Stimulated activated CD8-positive, alpha-beta memory T cell treated with anti-CD3 and anti-CD28 coated beads, Interleukin-7, amount 100 ng/mL, for 4 hours (primary cell): ENCODE measurements around the gene DDX23.
"Not testable (repeated sequence)": the region's sequence is repeated elsewhere in the genome, so short reads cannot be mapped to it uniquely, and the experiment has no call there.

Experiments
- DNase-seq, 2 donors: peaks; one replicate each; pipeline ENCODE4 v3.0.0-alpha.2; 2020; ENCODE audit warnings: low read depth in 2 of 2

The DDX23 gene

DNA sequence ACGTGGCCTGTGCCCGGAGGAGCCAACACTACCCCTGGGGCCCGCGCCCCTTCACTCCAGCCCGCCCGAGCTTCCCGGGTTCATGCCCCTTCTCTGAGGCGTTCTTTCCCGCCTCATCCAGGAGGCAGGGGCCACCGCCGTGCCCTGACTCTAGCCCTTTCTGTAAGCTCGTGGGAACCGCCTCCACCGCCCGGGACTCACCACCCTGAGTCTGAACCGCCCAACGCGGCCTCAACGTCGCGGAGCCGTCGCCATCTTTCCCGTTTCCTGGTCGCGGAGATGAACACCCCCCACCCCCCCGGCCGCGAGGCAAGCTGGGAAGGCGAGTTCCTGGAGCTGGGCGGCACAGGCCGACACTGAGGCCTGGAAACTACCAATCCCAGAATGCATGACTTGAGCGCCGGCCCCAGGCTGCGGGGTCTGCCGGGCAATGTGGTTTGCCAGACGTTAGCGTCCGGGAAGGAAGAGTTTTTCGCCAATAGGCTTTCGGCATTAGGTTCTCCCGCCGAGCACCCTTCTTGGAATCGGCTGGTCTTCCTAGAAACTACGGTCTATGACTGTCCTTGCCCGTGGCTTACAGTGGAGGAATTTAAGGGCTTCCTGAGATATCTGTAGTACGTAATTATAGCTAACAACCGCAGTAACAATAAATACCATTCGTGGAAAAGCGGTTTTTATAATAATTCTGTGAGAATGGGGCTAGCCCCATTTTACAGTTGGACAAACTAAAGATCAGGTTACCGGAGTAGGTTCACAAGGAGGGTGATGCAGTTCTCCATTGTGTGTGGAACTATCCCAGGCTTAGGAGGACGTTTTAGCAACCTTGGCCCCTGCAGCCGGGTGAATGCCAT, at the start of gene DDX23:
Gene DDX23, minus strand, starts transcription at position 281 of the 851 bp plus-strand sequence. CDS start 6,381 bp downstream, outside the sequence.
- peak; percentile 92 to 95 for DNase-seq

DNA sequence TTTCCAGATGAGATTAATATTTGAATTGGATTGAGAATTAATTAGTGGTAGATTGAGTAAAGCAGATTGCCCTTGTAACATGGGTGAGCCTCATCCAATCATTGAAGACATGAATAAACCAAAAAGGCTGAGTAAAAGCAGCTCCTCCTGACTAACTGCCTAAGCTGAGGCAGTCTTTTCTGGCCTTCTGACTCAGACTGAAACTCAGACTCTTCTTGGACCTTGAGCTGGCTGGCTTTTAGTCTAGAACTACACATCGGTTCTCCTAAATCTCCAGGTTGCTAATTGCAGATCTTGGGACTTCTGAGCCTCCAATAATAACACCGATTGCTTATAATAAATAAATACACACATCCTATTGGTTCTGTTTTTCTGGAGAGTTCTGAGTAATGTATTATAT, 49.3 kb upstream of the DDX23 start:
- no peak for DNase-seq

DNA sequence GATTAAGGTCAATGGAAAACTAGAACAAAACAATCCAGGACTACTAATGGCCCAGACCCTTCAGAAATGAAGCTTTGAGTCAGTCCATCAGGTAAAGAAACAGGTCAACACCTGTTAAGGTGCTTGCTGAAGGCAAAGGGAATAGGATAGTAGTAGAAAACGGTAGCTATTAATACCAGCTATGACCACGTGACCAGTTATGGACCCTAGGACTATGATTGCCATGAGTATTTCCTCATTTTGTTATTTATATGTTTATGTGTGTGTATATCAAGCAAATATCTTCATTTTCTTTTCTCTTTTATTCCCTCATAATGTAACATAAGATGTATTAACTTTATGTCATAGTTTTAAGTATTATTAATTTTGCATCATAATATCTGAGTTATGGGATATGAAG, 47.7 kb upstream of the DDX23 start:
- no peak for DNase-seq

DNA sequence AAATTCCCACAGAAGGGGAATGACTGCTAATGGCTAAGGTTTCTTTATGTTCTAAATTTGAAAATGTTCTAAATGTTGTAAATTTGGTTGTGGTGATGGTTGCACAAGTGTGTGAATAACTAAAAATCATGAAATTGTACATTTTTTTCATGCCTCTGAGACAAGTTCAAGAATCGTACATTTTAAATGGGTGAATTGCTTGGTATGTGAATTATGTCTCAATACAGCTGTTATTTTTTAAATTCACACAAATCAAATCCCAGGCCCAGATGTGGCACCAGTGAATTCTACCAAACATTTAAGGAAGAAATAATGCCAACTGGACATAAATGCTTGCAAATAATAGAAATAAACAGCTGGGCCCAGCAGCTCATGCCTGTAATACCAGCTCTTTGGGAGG, 42.3 kb upstream of the DDX23 start:
- DNase-seq = no peak

DNA sequence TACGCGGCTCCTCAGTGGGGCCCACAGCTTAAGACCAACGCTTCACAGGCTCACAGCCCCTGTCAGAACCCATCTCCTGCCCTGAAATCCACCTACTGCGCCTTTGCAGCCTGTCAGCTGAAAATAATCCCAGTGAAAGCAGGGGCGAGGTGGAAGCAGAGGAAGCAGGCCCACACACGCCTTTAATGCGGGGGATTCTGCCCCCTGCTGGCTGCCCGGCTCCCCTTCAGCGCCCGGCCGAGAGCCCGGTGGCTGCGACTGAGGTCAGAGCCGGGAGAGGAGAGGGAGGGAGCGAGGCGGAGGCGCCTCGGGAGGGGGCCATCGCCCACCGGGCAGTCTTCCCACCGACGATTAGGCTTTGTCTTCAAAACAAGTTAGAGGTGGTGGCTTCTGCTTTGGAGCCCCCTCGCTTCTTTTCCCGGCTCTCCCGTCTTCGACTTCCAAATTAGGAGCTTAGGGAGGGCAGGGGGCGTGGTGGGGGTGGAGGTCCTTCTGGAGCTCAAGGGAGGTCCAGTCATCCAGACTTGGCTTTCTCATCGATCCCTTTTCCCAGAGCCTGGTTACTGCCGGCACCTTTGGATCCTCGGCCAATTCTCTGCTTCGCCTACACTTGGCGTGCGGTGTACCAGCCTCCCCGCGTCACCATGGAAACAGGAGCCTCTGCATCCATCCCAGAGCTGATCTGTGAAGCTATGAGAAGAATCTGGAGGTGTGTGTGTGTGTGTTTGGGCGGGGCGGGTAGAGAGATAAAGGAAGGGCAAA, 38.9 kb upstream of the DDX23 start:
- peak; percentile 24 to 57 for DNase-seq

DNA sequence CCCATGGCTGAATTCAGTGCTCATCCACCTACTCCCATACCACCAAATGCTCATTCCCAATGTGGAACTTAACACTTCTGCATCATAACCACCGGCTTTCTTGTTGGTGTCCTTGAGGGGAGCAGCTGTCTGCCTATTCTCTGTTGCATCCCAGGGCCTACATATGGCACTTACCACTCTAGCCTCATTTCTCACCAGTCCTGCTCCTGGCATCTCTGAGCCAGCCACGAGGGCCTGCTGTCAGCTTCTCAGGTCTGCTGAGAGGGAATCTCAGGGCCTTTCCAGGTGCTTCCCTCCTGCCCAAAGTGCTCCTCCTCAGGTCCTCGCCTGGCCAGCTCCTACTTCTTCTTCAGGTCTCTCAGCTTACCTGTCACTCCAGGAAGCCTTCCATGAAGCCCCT, 37.7 kb upstream of the DDX23 start:
- DNase-seq = no peak

DNA sequence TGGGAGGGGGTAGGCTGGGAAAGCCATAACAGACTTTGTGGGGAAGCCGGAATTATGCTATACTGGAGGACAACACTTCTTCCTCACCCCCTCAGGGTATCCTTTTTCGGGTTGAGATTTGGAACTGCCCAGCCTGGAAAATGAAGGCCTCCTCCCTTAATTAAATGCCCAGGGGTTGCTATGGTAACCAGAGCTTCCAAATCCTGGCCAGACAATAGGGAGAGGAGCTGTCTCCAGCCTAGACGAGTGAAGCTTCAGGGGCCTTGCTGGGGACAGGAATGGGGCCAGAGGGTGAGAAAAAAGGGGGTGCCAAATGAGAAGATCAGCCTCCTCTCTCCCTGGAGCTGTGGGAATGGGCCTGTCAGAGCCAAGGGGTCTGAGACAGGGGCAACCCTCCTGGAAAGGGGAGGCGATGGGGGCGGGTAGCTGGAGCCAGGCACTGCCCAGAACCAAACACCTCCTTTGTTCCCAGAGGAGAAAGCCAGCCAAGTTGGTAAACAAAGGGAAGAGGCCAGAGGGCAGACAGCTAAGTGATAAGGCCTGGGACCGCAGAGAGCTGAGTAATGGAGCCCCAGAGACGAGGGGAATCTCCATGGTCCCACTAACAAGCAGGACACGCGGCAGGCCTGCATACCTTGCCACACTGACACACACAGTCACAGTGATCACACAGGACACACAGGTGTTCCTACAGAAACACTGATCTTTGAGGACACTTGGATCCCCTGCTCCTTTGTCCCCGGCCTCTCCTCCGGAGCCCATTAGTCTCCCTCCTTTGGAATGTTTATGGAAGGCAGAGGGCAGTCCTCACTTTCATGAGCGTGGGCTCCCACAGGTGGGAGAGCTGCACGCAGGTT, 31.6 kb upstream of the DDX23 start:
- DNase-seq = no peak

DNA sequence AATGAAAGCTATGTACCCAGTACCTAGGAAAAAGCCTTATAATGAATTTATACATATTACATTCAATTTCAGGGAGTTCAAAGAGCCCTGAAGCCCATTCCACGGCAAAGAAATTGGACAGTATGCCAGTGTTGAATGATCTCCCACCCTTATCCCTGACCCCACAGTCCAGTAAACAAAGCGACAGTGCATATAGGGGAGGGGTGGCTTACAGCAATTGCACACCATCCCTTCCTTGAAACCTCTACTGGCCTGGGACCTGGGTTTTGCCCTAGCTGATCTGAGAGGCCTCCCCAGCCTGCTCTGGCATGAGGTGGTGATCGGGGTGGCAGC, 31.0 kb upstream of the DDX23 start:
- no peak for DNase-seq

DNA sequence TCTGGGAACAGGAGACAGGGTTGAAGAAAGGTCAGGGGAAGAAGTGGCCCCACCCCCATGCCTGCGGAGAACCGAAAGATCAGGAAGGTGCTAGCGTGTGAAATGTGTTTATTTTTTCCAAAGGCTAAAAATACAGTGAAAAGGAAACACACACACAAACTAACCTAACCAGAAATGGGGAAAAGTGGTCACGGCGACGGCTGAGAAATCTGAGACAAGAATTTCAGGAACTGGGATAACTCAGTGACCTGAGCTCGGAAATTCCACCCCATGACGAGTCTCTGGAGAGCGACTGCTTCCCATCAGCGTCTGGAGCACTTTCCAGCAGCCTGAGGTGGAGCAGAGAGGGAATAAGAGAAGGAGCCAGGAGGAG, 30.3 kb upstream of the DDX23 start:
- DNase-seq = no peak

DNA sequence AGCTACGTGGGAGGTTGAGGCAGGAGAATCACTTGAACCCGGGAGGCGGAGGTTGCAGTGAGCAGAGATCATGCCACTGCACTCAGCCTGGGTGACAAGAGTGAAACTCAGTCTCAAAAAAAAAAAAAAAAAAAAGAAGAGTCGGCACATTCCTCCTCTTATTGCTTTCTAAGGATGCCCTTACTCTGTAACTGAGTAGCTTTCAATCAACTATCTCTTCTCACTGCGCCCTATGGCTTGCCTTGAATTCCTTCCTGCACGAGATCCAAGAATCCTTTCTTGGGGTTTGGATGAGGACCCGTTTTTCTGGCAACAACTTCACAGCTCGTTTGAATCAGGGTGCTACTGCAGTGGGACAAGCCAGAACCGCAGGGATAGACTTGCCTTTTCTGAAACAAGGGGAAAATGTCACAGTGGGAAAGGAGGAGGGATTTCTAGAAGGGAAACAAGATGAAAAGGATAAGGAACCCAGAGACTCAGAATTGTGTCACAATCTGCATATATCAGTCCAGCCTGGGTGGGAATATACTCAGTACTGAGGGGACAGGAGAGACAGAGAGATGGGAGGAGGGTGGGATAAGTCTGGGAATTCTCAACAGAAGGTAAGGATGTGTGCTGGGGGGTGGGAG, 29.8 kb upstream of the DDX23 start:
- DNase-seq = no peak

DNA sequence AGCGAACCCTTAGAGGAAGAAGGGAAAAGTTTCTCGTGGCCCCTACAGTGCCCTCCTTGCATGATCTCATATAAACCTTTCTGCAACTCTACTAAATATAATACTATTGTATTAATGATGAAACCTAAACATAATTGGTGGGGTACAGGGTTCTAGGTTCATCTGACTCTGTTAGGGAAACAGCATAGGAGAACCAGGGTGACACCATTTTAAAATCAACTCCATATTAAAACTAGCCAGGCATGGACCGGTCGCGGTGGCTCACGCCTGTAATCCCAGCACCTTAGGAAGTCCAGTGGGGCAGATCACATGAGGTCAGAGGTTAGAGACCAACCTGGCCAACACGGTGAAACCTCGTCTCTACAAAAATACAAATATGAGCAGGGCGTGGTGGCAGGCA, 28.7 kb upstream of the DDX23 start:
- DNase-seq = no peak

DNA sequence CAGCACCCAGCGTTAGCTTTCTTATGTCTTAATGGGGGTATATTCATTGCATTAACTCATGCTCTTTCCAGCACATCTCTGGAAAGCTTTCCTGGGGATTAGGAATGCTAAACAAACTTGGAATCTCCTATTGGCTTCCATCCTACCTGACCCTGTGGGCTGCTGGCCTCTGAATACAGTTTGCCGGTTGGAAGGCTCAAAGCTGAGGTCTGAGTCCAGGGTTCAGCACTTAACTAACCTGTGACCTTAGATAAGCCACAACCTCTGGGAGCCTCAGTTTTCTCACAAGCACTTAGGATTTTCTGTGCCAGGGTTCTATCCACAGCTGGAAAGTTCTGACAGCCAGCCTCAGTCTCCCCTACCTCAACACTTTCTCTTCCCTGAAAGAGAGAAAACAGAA, 26.6 kb upstream of the DDX23 start:
- no peak for DNase-seq

DNA sequence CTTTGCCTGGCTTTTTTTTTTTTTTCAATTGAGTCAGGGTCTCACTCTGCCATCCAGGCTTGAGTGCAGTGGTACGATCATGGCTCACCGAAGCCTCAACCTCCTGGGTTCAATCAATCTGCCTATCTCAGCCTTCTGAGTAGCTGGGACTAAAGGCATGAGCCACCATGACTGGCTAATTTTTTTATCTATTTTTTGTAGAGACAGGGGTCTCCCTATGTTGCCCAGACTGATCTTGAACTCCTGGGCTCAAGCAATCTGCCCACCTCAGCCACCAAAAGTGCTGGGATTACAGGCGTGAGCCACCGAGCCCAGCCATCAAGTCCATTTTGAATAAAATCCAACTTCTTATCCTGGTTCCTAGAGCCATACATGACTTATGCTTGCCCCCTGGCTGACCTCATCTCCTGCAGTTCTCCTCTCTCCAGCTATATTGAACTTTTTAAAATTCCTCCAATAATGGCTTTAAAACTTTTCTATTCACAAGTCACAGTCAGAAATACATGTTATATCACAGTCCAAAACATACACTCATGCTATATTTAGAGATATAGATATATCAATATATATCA, 24.1 kb upstream of the DDX23 start:
- no peak for DNase-seq

DNA sequence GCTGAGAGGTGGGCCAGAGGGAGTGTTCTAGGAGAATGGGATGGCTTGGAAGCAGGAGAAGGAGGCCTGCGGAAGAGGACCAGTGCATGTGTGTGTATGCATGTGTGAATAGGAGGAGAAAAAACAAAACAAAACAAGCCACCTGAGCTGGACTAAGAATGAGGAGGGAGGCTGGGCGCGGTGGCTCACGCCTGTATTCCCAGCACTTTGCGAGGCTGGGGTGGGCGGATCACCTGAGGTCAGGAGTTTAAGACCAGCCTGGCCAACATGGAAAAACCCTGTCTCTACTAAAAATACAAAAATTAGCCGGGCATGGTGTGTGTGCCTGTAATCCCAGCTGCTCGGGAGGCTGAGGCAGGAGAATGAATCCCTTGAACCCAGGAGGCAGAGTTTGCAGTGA, 21.6 kb upstream of the DDX23 start:
- not testable (repeated sequence) for DNase-seq

DNA sequence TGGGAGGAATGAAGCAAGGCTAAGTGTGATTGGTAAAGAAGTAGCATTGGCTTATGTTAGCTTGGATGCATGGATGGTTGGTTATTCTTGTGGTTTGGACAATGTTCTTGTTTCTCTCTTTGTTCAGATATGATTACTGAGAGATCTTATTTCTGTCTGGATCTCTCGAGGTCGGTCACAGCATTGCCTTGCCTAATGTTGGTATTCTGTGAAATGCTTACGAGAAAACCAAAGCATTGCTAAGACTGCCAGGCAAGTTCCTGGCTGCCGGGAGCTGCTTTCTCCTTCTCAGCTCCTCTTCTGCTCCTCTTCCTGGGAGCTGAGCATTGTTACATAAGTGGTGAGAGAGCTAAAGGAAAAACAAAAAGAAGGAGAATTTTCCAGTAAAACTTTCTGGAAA, 21.1 kb upstream of the DDX23 start:
- DNase-seq = no peak

DNA sequence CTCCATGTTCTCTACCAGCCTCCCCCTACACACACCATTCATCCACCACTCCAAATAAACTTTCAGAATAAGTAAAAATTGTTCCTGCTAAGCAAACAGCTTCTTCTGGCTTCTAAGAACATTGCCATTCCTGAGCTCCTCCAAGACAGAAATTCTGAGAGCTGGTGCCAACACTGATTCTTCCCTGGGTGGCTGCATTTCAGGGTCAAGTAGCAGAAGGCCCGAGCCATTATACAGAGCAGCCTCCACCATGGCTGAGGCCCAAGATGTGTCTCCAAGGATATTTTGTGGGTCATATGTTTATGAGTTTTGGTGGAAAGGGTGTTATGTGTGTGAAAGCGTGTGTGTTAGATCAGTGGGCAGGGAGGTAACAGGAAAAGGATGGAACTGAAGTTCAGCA, 17.2 kb upstream of the DDX23 start:
- DNase-seq = no peak

DNA sequence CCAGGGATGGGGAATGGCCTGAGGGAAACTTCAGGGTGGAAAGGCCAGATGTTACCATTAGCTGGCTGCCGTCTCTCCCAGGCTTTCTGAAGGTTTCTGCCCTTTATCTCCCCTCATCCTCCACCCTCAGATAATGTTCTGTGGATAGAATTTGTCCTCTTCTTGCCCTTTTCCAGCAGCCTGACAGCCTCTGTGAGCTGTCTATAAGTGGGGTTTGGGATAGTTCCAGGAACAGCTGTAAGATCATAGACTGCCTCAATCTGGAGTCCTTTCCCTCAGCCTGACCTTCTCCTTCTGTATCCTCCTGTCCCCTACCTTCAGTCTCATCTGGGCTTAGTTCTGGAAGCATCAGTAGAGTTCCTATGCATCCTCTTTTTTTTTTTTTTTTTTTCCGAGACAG, 16.5 kb upstream of the DDX23 start:
- DNase-seq = no peak

DNA sequence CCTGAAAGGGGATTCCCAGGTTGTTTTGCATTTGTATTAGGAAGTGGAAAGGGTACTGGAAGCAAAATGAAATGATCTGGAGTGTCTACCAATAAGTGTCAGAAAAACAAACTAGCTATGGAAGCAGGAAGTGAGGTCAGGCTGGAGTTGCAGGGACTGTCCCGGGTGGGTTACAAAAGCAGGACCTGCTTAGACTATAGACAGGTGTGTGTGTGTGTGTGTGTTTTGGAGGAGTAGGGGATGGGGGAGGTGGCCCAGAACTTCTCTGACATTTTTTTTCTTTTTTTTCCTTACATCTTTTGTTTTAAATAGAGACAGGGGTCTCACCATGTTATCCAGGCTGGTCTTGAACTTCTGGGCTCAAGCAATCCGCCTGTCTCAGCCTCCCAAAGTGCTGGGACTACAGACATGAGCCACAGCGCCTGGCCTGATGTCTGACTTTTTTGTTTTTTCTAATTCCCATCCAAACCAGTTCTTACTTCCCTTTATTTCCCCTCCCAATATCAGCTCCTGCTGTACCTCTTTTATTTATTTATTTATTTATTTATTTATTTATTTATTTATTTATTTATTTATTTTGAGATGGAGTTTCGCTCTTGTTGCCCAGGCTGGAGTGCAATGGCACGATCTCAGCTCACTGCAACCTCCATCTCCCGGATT, 14.2 kb upstream of the DDX23 start:
- DNase-seq = no peak

DNA sequence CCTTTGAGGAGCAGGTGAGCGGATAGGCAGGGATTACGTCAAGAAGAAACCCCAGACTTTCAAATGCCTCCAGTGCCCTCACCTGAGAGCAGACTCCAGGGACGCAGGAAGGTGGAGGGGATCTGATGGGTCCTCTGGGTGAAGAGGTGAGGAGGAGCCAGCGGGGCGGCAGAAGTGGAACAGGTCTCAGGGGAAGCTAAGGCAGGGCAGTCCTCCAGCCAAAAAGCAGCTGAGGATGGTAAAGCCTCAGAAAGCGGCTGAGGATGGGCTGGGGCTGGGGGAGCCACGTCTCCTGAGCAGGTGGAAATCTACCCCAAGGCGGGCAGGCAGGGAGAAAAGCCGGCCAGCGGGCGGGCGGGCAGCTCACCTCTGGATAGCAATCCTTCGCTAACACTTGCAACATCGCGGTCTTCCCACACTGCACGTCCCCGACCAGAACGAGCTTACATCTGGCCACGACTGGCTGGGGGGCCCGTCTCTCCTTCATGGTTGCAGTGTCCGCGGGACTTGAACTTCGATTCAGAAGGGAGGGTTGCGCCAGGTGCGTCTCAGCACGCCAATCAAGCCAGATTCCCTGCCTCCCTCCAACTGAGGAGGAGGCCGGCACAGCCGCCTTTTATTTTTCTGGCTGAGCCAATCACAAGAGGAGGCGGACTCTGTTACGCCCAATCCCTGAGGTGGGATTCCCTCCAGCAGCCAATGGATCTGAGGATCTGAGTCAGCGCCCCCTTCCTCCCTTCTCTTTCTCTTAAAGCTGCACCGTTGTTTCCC, 13.5 kb upstream of the DDX23 start, which contains the start of gene RND1:
Gene RND1, minus strand, starts transcription at position 590 of the 771 bp plus-strand sequence. Its CDS starts 103 bp downstream, at position 487.
- DNase-seq = peak; percentile 71

DNA sequence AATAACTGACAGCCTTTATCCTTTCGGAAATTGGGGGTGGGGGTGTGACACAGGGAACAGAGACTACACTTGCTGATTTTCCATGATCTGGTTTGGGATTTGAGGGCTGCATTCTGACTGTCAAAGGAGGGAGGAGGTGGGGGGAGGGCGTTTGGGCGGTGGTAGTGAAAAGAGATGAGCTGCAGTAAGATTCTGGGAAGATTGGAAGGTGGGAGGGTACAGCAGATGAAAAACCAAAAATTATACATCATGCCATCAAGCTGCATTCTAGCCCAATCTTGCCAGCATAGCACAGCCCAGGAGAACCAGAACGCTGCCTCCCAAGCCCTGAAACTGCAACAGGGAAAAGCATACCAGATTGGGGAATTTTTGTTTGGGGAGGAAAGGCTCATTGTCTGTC, 11.3 kb upstream of the DDX23 start:
- no peak for DNase-seq
